ENCODE measurements around the gene RNF150.
A peak's percentile ranks its signal among the peaks of the same experiment; 100 is the strongest.
"Not testable (repeated sequence)": the region's sequence is repeated elsewhere in the genome, so short reads cannot be mapped to it uniquely, and the experiment has no call there.

Gene RNF150

GRCh38 chr4:140857111-140857510 lies 276.2 kb downstream of the RNF150 start:
- no peak for DNase-seq

- peak; percentile 79 for DNase-seq
These were observed 276.6 kb downstream of the RNF150 start for GRCh38 chr4:140856621-140857062.

- DNase-seq, result no peak
These were observed 279.1 kb downstream of the RNF150 start for GRCh38 chr4:140854168-140854567.

GRCh38 chr4:140851804-140852203 lies 281.5 kb downstream of the RNF150 start:
- no peak for DNase-seq

GRCh38 chr4:140851032-140851636 lies 282.1 kb downstream of the RNF150 start:
- peak; percentile 64 for DNase-seq

- DNase-seq, result no peak
These were observed 283.7 kb downstream of the RNF150 start for GRCh38 chr4:140849526-140849925.

- no peak for DNase-seq
These were observed 286.5 kb downstream of the RNF150 start for GRCh38 chr4:140846736-140847135.

- DNase-seq, result no peak
These were observed 289.2 kb downstream of the RNF150 start for GRCh38 chr4:140844061-140844460.

- DNase-seq, result no peak
These were observed 292.1 kb downstream of the RNF150 start for GRCh38 chr4:140841186-140841585.

- no peak for DNase-seq
These were observed 293.1 kb downstream of the RNF150 start for GRCh38 chr4:140839888-140840790.

- DNase-seq, result peak; percentile 94
These were observed 293.9 kb downstream of the RNF150 start for GRCh38 chr4:140839406-140839805.

GRCh38 chr4:140837736-140838135 lies 295.5 kb downstream of the RNF150 start:
- DNase-seq, result no peak

- no peak for DNase-seq
These were observed 298.3 kb downstream of the RNF150 start for GRCh38 chr4:140834839-140835495.

GRCh38 chr4:140833280-140833679 lies 300.0 kb downstream of the RNF150 start:
- DNase-seq, result no peak

- DNase-seq, result no peak
These were observed 303.4 kb downstream of the RNF150 start for GRCh38 chr4:140829825-140830224.

GRCh38 chr4:140826701-140827027 lies 306.6 kb downstream of the RNF150 start:
- DNase-seq, result no peak

- not testable (repeated sequence) for DNase-seq
These were observed 312.7 kb downstream of the RNF150 start for GRCh38 chr4:140820520-140820919.

- no peak for DNase-seq
These were observed 313.7 kb downstream of the RNF150 start for GRCh38 chr4:140819610-140820009.

GRCh38 chr4:140818433-140818832 lies 314.8 kb downstream of the RNF150 start:
- no peak for DNase-seq

GRCh38 chr4:140816806-140817510 lies 316.3 kb downstream of the RNF150 start:
- no peak for DNase-seq

GRCh38 chr4:140813804-140814203 lies 319.5 kb downstream of the RNF150 start:
- no peak for DNase-seq

- no peak for DNase-seq
These were observed 320.4 kb downstream of the RNF150 start for GRCh38 chr4:140812916-140813315.

GRCh38 chr4:140811429-140811828 lies 321.8 kb downstream of the RNF150 start:
- no peak for DNase-seq

Measured in islet precursor cell (in vitro differentiated cells).